Measurements from ENCODE around the gene C1QTNF6. TPM values are rescaled to one million over a fixed set of nuclear protein-coding genes. Genes with fewer than 3 reads are reported as not detected.
"Not testable (repeated sequence)": the region's sequence is repeated elsewhere in the genome, so short reads cannot be mapped to it uniquely, and the experiment has no call there.

C1QTNF6 gene
- total RNA-seq = 6.1 TPM
- long read RNA-seq, partial matches to known transcripts = 0 of 5 reads
- long read RNA-seq, other reads (novel, unspliced or antisense) = 5 of 5 reads

DNA sequence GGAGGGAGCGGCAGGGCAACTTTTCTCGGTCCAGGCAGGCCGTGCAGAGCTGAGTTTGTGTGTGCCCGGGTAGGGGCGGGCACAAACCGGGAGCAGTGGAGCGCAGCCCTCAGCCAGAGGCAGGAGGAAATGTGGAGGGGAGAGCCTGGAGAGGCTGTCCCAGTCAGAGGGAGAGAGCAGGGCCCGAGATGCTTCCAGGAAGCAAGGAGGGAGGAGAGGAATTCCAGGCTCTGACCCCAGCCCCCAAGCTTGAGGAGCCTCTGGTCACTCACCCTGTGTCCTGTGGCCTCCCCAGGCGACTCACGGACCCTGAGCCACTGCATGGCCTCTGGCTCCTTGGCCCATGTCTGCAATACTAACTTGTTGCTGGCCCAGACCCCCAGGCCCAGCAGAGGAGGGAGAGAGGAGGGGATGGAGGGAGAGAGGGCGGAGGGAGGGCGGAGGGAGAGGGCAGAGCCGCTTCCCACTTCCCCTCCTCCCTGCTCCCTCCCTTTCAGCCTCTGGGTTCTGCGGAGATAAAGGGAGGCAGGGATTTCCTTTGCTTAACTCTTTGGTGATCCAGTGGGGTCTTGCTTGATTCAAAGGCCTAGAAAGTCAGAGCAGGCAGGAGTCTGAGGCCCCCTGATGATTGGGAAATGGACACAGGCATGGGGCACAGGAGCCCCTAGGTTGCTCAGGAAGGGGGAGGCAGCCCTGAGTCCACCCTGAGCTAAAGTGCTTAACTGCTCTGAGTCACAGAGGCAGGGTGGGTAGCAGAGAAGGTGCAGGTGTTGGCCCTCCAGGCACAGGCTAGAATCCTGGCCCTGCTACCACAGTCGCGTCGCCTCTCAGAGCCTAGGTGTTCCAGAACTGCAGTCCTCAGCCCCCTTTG, at the start of gene C1QTNF6:
TSS of gene C1QTNF6 (minus strand) at position 357 of the 871 bp plus-strand sequence. CDS start at position 323, 34 bp downstream.
- Histone ChIP-seq H3K27ac (peak within 1 kb of the TSS; percentile 82), H3K4me3 (peak within 1 kb of the TSS; percentile 41), H3K36me3 (no peaks in the 10 kb centered on the region), H3K9me3 (no peaks in the 10 kb centered on the region), H3K27me3 (no peaks in the 10 kb centered on the region), H3K4me1 (peaks cover 46% of the 10 kb centered on the region)
- intact Hi-C loops (cut with DNase I) = no loop called here
- ATAC-seq (peak; percentile 64), DNase-seq (peak; percentile 64)
- TF ChIP-seq, protein P1, sequence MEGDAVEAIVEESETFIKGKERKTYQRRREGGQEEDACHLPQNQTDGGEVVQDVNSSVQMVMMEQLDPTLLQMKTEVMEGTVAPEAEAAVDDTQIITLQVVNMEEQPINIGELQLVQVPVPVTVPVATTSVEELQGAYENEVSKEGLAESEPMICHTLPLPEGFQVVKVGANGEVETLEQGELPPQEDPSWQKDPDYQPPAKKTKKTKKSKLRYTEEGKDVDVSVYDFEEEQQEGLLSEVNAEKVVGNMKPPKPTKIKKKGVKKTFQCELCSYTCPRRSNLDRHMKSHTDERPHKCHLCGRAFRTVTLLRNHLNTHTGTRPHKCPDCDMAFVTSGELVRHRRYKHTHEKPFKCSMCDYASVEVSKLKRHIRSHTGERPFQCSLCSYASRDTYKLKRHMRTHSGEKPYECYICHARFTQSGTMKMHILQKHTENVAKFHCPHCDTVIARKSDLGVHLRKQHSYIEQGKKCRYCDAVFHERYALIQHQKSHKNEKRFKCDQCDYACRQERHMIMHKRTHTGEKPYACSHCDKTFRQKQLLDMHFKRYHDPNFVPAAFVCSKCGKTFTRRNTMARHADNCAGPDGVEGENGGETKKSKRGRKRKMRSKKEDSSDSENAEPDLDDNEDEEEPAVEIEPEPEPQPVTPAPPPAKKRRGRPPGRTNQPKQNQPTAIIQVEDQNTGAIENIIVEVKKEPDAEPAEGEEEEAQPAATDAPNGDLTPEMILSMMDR (IDR thresholded peaks at IDR 0.05) = no peak

DNA sequence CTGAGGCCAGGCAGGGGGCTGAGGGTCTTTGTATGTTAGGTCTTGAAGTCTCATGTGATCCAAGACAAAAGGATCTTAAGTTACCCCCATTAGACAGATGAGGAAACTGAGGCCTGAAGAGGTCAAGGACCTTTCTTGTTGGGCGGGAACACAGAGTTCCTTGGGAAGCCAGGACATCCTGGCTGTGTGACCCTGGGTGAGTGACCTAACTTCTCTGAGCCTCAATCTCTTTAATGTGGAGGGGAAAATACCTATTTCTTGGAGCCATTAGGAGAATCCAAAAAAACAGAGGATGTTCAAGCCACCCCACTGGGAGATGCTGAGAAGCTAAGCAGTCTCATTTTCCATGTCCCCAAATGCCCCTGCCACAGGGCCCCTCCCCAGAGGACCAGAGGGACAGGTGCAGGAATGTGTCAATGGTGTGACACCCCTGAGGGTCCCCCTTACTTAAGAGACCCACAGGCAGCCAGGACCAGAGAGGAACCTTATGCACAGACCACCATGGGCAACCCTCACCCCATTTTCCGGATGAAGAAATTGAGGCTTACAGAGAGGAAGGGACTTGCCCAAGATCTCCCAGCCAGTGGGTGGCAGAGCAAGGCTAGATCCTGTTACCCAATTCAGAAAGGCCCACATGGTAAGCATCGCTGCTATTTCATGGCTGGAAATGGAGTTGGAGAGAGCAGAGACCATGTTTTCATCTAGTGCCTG, 48.0 kb upstream of the C1QTNF6 start:
- peak; percentile 42 for ATAC-seq
- H3K4me3 ChIP-seq = no peak overlapping the region
- no peaks in the 10 kb centered on the region for H3K9me3 ChIP-seq
- H3K27ac ChIP-seq = no peak overlapping the region
- peaks cover 14% of the 10 kb centered on the region for H3K27me3 ChIP-seq
- TF ChIP-seq, protein P1 (IDR thresholded peaks at IDR 0.05) = no peak
- intact Hi-C loops (cut with DNase I) = no loop called here
- peaks cover 5% of the 10 kb centered on the region for H3K36me3 ChIP-seq
- peaks cover under 1% of the 10 kb centered on the region for H3K4me1 ChIP-seq
- DNase-seq = no peak

DNA sequence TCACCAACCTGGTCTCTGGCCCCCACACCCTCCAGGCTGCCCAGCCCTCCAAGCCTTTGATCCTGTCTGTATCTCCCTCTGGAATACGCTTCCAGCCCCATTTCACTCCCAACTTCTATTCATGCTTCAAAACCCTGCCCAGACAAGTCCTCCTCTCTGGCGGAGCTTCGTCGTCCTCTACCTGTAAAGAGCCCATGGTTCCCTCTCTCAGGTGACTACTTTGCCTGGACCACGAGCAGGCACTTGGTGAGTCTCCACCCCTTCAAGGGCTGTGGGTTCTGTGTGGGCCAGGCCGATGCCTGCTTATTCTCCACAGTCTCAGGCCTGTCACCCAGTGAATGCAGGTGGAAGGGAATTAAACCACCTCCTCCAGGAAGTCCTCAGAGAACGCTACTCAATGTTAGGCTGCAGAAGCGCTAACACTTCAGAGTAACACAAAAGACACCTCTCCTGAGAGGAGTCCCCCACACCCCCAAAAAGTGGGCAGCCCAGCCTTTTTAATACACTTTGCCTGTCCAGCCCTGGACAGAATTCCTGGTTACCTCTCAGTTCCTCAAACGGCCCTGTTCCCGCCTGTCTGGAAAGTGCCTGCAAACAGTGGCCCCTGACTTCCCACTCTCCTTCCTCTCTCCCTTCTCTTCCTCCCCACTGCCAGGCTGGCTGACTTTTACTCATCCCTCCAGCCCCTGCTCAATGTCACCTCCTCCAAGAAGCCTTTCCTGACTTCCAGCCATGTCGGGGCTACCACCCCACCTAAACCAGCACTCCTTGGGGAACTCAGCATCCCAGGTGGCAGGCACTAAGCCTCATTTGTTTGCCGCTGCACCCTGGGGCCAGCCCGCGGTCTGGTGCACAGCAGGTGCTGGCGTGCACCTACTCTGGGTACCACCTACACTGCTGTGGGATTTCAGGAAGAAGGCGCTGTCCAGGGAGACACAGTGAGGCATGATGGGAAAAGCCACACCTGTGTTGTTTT, 47.0 kb upstream of the C1QTNF6 start:
- TF ChIP-seq, protein P1 (IDR thresholded peaks at IDR 0.05) = no peak
- H3K36me3 ChIP-seq = peaks cover 5% of the 10 kb centered on the region
- no peak overlapping the region for H3K4me3 ChIP-seq
- DNase-seq = no peak
- intact Hi-C loops (cut with DNase I) = no loop called here
- peaks cover 6% of the 10 kb centered on the region for H3K4me1 ChIP-seq
- no peaks in the 10 kb centered on the region for H3K9me3 ChIP-seq
- H3K27me3 ChIP-seq = peaks cover 14% of the 10 kb centered on the region
- no peak for ATAC-seq
- no peak overlapping the region for H3K27ac ChIP-seq

DNA sequence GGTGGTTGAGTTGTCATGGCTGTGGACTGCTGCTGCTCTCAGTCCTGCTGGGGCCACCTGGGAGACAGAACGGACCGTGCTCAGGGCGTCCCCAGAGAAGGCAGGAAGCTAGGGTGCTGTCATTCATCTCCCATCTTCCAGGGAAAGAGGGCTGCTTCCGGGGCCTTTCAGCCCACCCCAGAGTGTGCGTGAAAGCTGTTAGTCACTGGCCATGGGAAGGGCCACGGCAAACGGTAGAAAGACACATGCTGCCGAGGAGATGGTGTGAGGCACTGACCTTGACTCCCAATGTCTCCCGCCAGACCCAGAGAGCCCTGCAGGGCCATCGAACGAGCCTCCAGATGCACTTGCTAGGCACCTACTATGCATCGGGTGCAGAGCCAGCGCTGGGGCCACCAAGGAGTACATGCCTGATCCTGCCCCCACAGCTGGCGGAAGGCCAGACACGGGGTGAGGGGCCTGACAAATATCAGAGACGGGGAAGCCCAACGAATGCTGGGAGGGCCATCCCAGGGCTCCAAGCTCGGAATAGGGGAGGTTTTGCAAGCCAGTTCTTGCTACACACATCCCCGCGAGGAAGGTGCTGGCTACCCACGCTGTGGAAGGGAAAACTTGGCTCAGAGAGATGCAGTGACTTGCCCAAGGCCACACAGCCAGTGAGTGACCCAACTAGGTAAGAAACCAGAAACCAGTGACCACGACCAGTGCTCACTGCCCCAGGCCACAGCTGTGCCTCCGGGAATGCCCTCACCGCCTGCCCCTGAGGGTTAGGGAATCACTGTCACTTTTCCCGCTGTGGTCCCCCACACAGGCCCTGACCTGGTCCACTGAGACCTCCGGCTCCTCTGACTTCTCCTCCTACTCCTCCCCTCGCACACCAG, 45.9 kb upstream of the C1QTNF6 start:
- Histone ChIP-seq H3K27me3 (peaks cover 14% of the 10 kb centered on the region), H3K27ac (no peak overlapping the region), H3K4me3 (no peak overlapping the region), H3K9me3 (no peaks in the 10 kb centered on the region), H3K36me3 (peaks cover 5% of the 10 kb centered on the region), H3K4me1 (peaks cover 16% of the 10 kb centered on the region)
- TF ChIP-seq, protein P1 (IDR thresholded peaks at IDR 0.05) = no peak
- intact Hi-C loops (cut with DNase I) = no loop called here
- no peak for ATAC-seq
- DNase-seq = no peak

DNA sequence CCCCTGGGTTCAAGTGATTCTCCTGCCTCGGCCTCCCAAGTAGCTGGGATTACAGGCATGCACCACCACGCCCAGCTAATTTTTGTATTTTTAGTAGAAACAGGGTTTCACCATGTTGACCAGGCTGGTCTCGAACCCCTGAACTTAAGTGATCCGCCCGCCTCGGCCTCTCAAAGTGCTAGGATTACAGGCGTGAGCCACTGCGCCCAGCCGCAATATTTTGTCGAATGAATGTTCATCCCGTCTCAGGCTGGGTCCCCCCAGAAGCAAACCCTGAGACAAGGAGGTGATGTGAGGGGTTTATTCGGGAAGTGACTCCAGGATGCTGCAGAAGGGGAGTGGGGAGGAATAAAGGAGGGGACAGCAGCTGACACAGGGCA, 45.3 kb upstream of the C1QTNF6 start:
- ATAC-seq; intact Hi-C loops (cut with DNase I); H3K36me3 ChIP-seq; H3K27ac ChIP-seq; H3K9me3 ChIP-seq; DNase-seq; H3K4me3 ChIP-seq: not testable (repeated sequence)
- peaks cover 14% of the 10 kb centered on the region for H3K27me3 ChIP-seq
- H3K4me1 ChIP-seq = peaks cover 21% of the 10 kb centered on the region

All from upper lobe of right lung (tissue), 1 donor.